Measurements from ENCODE around the gene RICTOR. TPM values are rescaled to one million over a fixed set of nuclear protein-coding genes. Genes with fewer than 3 reads are reported as not detected.
"Not testable (repeated sequence)": the region's sequence is repeated elsewhere in the genome, so short reads cannot be mapped to it uniquely, and the experiment has no call there.

RICTOR gene
- total RNA-seq, 1 donor from 2014 or later: 53.7 TPM

- intact Hi-C loops (cut with micrococcal nuclease): no loop called here
Measured at GRCh38 chr5:39014561-39014960, 59.6 kb downstream of the RICTOR start.

GRCh38 chr5:39013938-39014337 lies 60.3 kb downstream of the RICTOR start:
- intact Hi-C loops (cut with micrococcal nuclease): no loop called here

- intact Hi-C loops (cut with micrococcal nuclease): not testable (repeated sequence)
Measured at GRCh38 chr5:39010958-39011357, 63.2 kb downstream of the RICTOR start.

- intact Hi-C loops (cut with micrococcal nuclease): loop anchor here (5.0 kb wide), 1 partner anchor 62 kb away; the partner anchor contains the start of gene RICTOR
Measured at GRCh38 chr5:39009981-39010380, 64.2 kb downstream of the RICTOR start.

GRCh38 chr5:39009280-39009679 lies 64.9 kb downstream of the RICTOR start:
- intact Hi-C loops (cut with micrococcal nuclease): loop anchor here (5.0 kb wide), 1 partner anchor 63 kb away; the partner anchor contains the start of gene RICTOR

GRCh38 chr5:39006650-39007049 lies 67.5 kb downstream of the RICTOR start:
- intact Hi-C loops (cut with micrococcal nuclease): loop anchor here (5.0 kb wide), 1 partner anchor 66 kb away; the partner anchor contains the start of gene RICTOR

GRCh38 chr5:39005566-39006232 lies 68.5 kb downstream of the RICTOR start:
- intact Hi-C loops (cut with micrococcal nuclease): loop anchor here (5.0 kb wide), 1 partner anchor 67 kb away; the partner anchor contains the start of gene RICTOR

- intact Hi-C loops (cut with micrococcal nuclease): no loop called here
Measured at GRCh38 chr5:39001683-39002082, 72.5 kb downstream of the RICTOR start.

GRCh38 chr5:38999037-38999436 lies 75.2 kb downstream of the RICTOR start:
- intact Hi-C loops (cut with micrococcal nuclease): no loop called here

- intact Hi-C loops (cut with micrococcal nuclease): no loop called here
Measured at GRCh38 chr5:38997591-38997990, 76.6 kb downstream of the RICTOR start.

GRCh38 chr5:38996123-38996522 lies 78.1 kb downstream of the RICTOR start:
- intact Hi-C loops (cut with micrococcal nuclease): no loop called here

GRCh38 chr5:38994324-38994927 lies 79.8 kb downstream of the RICTOR start:
- intact Hi-C loops (cut with micrococcal nuclease): loop anchor here (1.0 to 5.0 kb wide), 4 partner anchors 86 to 288 kb away; partner anchors contain the start of gene FYB1

- intact Hi-C loops (cut with micrococcal nuclease): loop anchor here (5.0 kb wide), 1 partner anchor 227 kb away; the partner anchor contains the start of gene FYB1
Measured at GRCh38 chr5:38989974-38990719, 84.1 kb downstream of the RICTOR start.

GRCh38 chr5:38985909-38986452 lies 88.2 kb downstream of the RICTOR start:
- intact Hi-C loops (cut with micrococcal nuclease): no loop called here

- intact Hi-C loops (cut with micrococcal nuclease): no loop called here
Measured at GRCh38 chr5:38979535-38979934, 94.7 kb downstream of the RICTOR start.

- intact Hi-C loops (cut with micrococcal nuclease): no loop called here
Measured at GRCh38 chr5:38978036-38978435, 96.2 kb downstream of the RICTOR start.

GRCh38 chr5:38968665-38969064 lies 105.5 kb downstream of the RICTOR start:
- intact Hi-C loops (cut with micrococcal nuclease): no loop called here

GRCh38 chr5:38961691-38962090 lies 112.5 kb downstream of the RICTOR start:
- intact Hi-C loops (cut with micrococcal nuclease): no loop called here

GRCh38 chr5:38953426-38954012 lies 120.7 kb downstream of the RICTOR start:
- intact Hi-C loops (cut with micrococcal nuclease): loop anchor here (5.0 kb wide), 1 partner anchor 169 kb away; no protein-coding TSS in a partner anchor

GRCh38 chr5:38948501-38948900 lies 125.7 kb downstream of the RICTOR start:
- intact Hi-C loops (cut with micrococcal nuclease): no loop called here

GRCh38 chr5:38944282-38944681 lies 129.9 kb downstream of the RICTOR start:
- intact Hi-C loops (cut with micrococcal nuclease): no loop called here

Data from T-helper 1 cell treated with Interleukin-12 subunit alpha and Interleukin-12 subunit beta and Interleukin-4 antibody, amounts not matched to agents 30 ng/mL and 1 ng/mL, for 36 hours (primary cell).